WTC11 (cell line): ENCODE data around the gene TMEM204. TPM values are rescaled to one million over a fixed set of nuclear protein-coding genes. Genes with fewer than 3 reads are reported as not detected.

Experiments used
- ATAC-seq: fragments of 200-7000 bp; cut with Tn5 transposase; 2 replicates; pipeline ENCODE4 v1.10.0; 2021; ENCODE audit warnings: mild to moderate bottlenecking, moderate library complexity
- CTCF ChIA-PET: fragments of 300-600 bp; sonication (Branson Sonifier 250); formaldehyde crosslinking; loops from one replicate; lab custom pipeline; 2021; ENCODE audit warnings: antibody characterized with exemption; lab: Charles Lee
- POLR2A ChIA-PET: fragments of 350-600 bp; sonication (Branson Sonifier 250); formaldehyde crosslinking; loops from one replicate; lab custom pipeline; 2021; ENCODE audit warnings: antibody characterized with exemption; lab: Charles Lee
- DNase-seq: peaks from one replicate; pipeline ENCODE4 v3.0.0; 2021; ENCODE audit warnings: low spot score
- H3K27ac Mint-ChIP-seq: 2 replicates; pipeline ENCODE4 v1.8.0; 2021; ENCODE audit warnings: mixed read lengths
- H3K27me3 Mint-ChIP-seq: 2 replicates; pipeline ENCODE4 v1.8.0; 2021; ENCODE audit warnings: low read depth, mild to moderate bottlenecking, moderate library complexity, mixed read lengths
- H3K36me3 Mint-ChIP-seq: 2 replicates; pipeline ENCODE4 v1.8.0; 2021; ENCODE audit warnings: mixed read lengths
- H3K4me1 Mint-ChIP-seq: 2 replicates; pipeline ENCODE4 v1.8.0; 2022; ENCODE audit warnings: mixed read lengths
- H3K4me3 Mint-ChIP-seq: 2 replicates; pipeline ENCODE4 v1.8.0; 2021; ENCODE audit warnings: mild to moderate bottlenecking, moderate library complexity, mixed read lengths
- H3K9me3 Mint-ChIP-seq: 2 replicates; pipeline ENCODE4 v1.8.0; 2021; ENCODE audit warnings: mixed read lengths
- AFF4 ChIP-seq: sonication (generic); formaldehyde crosslinking; IDR thresholded peaks from 2 replicates; pipeline ENCODE4 v1.8.1; 2023; ENCODE audit warnings: mild to moderate bottlenecking, missing genetic modification reagents, borderline replicate concordance
- ARID4B ChIP-seq: sonication (generic); formaldehyde crosslinking; IDR thresholded peaks from 2 replicates; pipeline ENCODE4 v1.8.0; 2023; ENCODE audit warnings: missing genetic modification reagents, mild to moderate bottlenecking, borderline replicate concordance
- CREB1 ChIP-seq: sonication (generic); formaldehyde crosslinking; IDR thresholded peaks from 2 replicates; pipeline ENCODE4 v1.8.0; 2023; ENCODE audit warnings: mild to moderate bottlenecking, missing genetic modification reagents
- E2F4 ChIP-seq: sonication (generic); formaldehyde crosslinking; IDR thresholded peaks from 2 replicates; pipeline ENCODE4 v1.8.1; 2022; ENCODE audit warnings: low read depth, mild to moderate bottlenecking, moderate library complexity, missing genetic modification reagents, borderline replicate concordance
- ESRRA ChIP-seq: sonication (generic); formaldehyde crosslinking; IDR thresholded peaks from 2 replicates; pipeline ENCODE4 v1.8.1; 2022; ENCODE audit warnings: mild to moderate bottlenecking, missing genetic modification reagents, borderline replicate concordance
- FOXP4 ChIP-seq: sonication (generic); formaldehyde crosslinking; IDR thresholded peaks from 2 replicates; pipeline ENCODE4 v1.8.0; 2022; ENCODE audit warnings: mild to moderate bottlenecking, missing genetic modification reagents
- JAZF1 ChIP-seq: fragments of 250-450 bp; sonication (Bioruptor Pico); IDR thresholded peaks from 2 replicates; pipeline ENCODE4 v1.9.0; 2021; ENCODE audit warnings: moderate library complexity, mild to moderate bottlenecking, inconsistent platforms
- JUN ChIP-seq: sonication (generic); formaldehyde crosslinking; IDR thresholded peaks from 2 replicates; pipeline ENCODE4 v1.8.0; 2023; ENCODE audit warnings: mild to moderate bottlenecking, missing genetic modification reagents
- KAT7 ChIP-seq: sonication (generic); formaldehyde crosslinking; IDR thresholded peaks from 2 replicates; pipeline ENCODE4 v1.8.1; 2023; ENCODE audit warnings: missing genetic modification reagents, mild to moderate bottlenecking, borderline replicate concordance
- NR1H2 ChIP-seq: sonication (generic); formaldehyde crosslinking; IDR thresholded peaks from 2 replicates; pipeline ENCODE4 v1.9.0; 2021; ENCODE audit warnings: mild to moderate bottlenecking, moderate library complexity, missing genetic modification reagents
- RELA ChIP-seq: sonication (generic); formaldehyde crosslinking; IDR thresholded peaks from 2 replicates; pipeline ENCODE4 v1.8.1; 2022; ENCODE audit warnings: missing genetic modification reagents, mild to moderate bottlenecking, borderline replicate concordance
- TEAD1 ChIP-seq: sonication (generic); formaldehyde crosslinking; IDR thresholded peaks from 2 replicates; pipeline ENCODE4 v1.8.0; 2022; ENCODE audit warnings: mild to moderate bottlenecking, missing genetic modification reagents
- USF1 ChIP-seq: sonication (generic); formaldehyde crosslinking; IDR thresholded peaks from 2 replicates; pipeline ENCODE4 v1.8.0; 2022; ENCODE audit warnings: mild to moderate bottlenecking, missing genetic modification reagents
- ZNF281 ChIP-seq: sonication (generic); formaldehyde crosslinking; IDR thresholded peaks from 2 replicates; pipeline ENCODE4 v1.8.0; 2023; ENCODE audit warnings: mild to moderate bottlenecking, missing genetic modification reagents
- ZNF532 ChIP-seq: fragments of 250-450 bp; sonication (Bioruptor Pico); IDR thresholded peaks from 2 replicates; pipeline ENCODE4 v1.9.0; 2021; ENCODE audit warnings: mild to moderate bottlenecking, borderline replicate concordance
- total RNA-seq: library from RNA; stranded (reverse); gene quantifications from 3 replicates; pipeline ENCODE4 v1.2.3, GENCODE V29; 2021

The TMEM204 gene
- total RNA-seq, 1 experiment from 2014 or later, result 0.35 TPM

- DNase-seq (no peak), ATAC-seq (no peak)
- TF ChIP-seq ESRRA (no peak), NR1H2 (CRISPR knock-in tag) (no peak), JUN (no peak), AFF4 (no peak), JAZF1 (CRISPR knock-in tag) (no peak), ZNF532 (CRISPR knock-in tag) (no peak)
- H3K27me3 Mint-ChIP-seq, result no peaks in the 10 kb centered on the region; the same call in 1 of the 2 replicates
- H3K4me1 Mint-ChIP-seq, result no peaks in the 10 kb centered on the region
- peaks cover 9% of the 10 kb centered on the region for H3K9me3 Mint-ChIP-seq
- H3K36me3 Mint-ChIP-seq, result peaks cover 19% of the 10 kb centered on the region
- CTCF ChIA-PET, result interaction anchor here (0.8 to 2.1 kb wide), 5 partner anchors 16 to 178 kb away, joined by 3 to 6 read pairs (median 4); partner anchors contain the start of gene CCDC154
- no peak overlapping the region for H3K27ac Mint-ChIP-seq
- POLR2A ChIA-PET, result no interaction called here
- H3K4me3 Mint-ChIP-seq, result no peak overlapping the region
Measured at GRCh38 chr16:1510272-1510671, 23.2 kb upstream of the TMEM204 start.

GRCh38 chr16:1510941-1511351 lies 22.5 kb upstream of the TMEM204 start:
- Mint-ChIP-seq H3K36me3 (peaks cover 22% of the 10 kb centered on the region), H3K4me3 (no peak overlapping the region), H3K9me3 (peaks cover 12% of the 10 kb centered on the region), H3K4me1 (no peaks in the 10 kb centered on the region), H3K27ac (no peak overlapping the region), H3K27me3 (no peaks in the 10 kb centered on the region; the same call in 1 of the 2 replicates)
- ChIA-PET POLR2A (no interaction called here), CTCF (interaction anchor here (0.8 to 2.1 kb wide), 6 partner anchors 9 to 179 kb away, joined by 3 to 6 read pairs (median 4); partner anchors contain the start of gene CCDC154)
- DNase-seq (peak; percentile 41), ATAC-seq (peak; percentile 57)
- TF ChIP-seq USF1 (no peak), TEAD1 (CRISPR knock-in tag) (no peak), KAT7 (CRISPR knock-in tag) (no peak), ARID4B (no peak), CREB1 (CRISPR knock-in tag) (no peak), E2F4 (CRISPR knock-in tag) (no peak), ZNF281 (CRISPR knock-in tag) (no peak), RELA (no peak), FOXP4 (CRISPR knock-in tag) (no peak)
